ENCODE data around the gene ITFG1. TPM values are rescaled to one million over a fixed set of nuclear protein-coding genes. Genes with fewer than 3 reads are reported as not detected.

Gene ITFG1
- polyA plus RNA-seq, 1 donor: 56.4 TPM

DNA sequence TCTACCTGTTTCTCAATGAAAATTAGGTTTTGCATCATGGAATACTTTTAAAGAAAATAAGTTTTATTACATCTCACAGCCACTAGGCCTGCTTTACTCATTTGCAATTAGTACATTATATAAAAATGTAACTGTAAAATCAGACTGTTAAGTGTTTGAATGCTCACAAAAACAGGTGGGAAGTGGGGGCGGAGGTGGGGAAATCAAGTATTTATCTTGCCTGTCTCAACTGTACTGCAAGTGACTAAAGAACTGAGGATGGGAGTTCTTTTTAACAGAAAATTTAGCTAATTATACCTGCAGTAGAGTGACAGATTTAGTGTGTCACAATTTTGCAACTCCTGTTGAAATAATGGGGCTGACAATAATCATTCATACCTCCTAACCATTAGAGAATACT lies 34.1 kb downstream of the ITFG1 start:
- no CpG with 5 or more reads among the region's 1 CpG for WGBS (ENCODE audit: insufficient coverage, low lambda C conversion rate)

DNA sequence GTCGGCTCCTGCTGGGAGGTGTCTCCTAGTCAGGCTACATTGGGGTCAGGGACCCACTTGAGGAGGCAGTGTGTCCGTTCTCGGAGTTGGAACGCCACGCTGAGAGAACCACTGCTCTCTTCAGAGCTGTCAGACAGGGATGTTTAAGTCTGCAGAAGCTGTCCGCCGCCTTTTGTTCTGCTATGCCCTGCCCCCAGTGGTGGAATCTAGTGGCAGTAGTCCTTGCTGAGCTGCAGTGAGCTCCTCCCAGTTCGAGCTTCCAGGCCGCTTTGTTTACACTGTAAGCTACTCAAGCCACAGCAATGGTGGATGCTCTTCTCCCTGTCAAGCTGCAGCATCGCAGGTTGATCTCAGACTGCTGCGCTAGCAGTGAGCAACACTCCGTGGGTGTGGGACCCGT lies 36.0 kb downstream of the ITFG1 start:
- no CpG with 5 or more reads among the region's 13 CpGs for WGBS (ENCODE audit: insufficient coverage, low lambda C conversion rate)
- peaks cover 26% of the 10 kb centered on the region for H3K36me3 ChIP-seq (ENCODE audit: control insufficient read depth, insufficient read depth, low read length)
- no peak overlapping the region for H3K27ac ChIP-seq (ENCODE audit: low read length)
- H3K9me3 ChIP-seq (ENCODE audit: control insufficient read depth, low read depth, low read length): no peaks in the 10 kb centered on the region
- no peaks in the 10 kb centered on the region for H3K4me1 ChIP-seq (ENCODE audit: control insufficient read depth, insufficient read depth, low read length)
- DNase-seq: no peak
- H3K27me3 ChIP-seq (ENCODE audit: control insufficient read depth, insufficient read depth, low read length): no peaks in the 10 kb centered on the region
- H3K4me3 ChIP-seq (ENCODE audit: low read length): no peak overlapping the region

More for the DNA sequence above, 34.1 kb downstream of the ITFG1 start:
- Histone ChIP-seq H3K4me3 (ENCODE audit: low read length) (no peak overlapping the region), H3K9me3 (ENCODE audit: control insufficient read depth, low read depth, low read length) (no peaks in the 10 kb centered on the region), H3K4me1 (ENCODE audit: control insufficient read depth, insufficient read depth, low read length) (no peaks in the 10 kb centered on the region), H3K27me3 (ENCODE audit: control insufficient read depth, insufficient read depth, low read length) (no peaks in the 10 kb centered on the region), H3K36me3 (ENCODE audit: control insufficient read depth, insufficient read depth, low read length) (peaks cover 26% of the 10 kb centered on the region), H3K27ac (ENCODE audit: low read length) (no peak overlapping the region)
- DNase-seq: no peak

DNA sequence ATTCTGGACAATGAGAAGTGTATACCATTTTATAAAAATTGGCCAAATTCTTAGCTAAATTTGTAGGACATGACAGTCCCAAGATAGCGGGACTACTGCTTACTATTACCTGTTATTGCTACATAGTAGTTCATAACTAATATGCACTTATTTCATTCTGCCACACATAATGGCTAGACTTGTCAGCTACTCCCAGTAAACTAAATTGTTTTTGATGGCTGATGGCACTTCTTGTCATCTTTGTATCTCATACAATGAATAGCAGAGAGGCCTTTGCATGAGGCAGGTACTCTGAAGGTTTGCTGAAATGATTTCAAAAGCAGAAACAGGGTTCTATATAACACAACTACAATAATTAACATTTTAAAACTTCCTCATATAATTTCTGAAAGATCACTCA lies 44.0 kb downstream of the ITFG1 start:
- Histone ChIP-seq H3K27ac (ENCODE audit: low read length) (no peak overlapping the region), H3K9me3 (ENCODE audit: control insufficient read depth, low read depth, low read length) (no peaks in the 10 kb centered on the region), H3K27me3 (ENCODE audit: control insufficient read depth, insufficient read depth, low read length) (no peaks in the 10 kb centered on the region), H3K36me3 (ENCODE audit: control insufficient read depth, insufficient read depth, low read length) (peaks cover 2% of the 10 kb centered on the region), H3K4me1 (ENCODE audit: control insufficient read depth, insufficient read depth, low read length) (no peaks in the 10 kb centered on the region), H3K4me3 (ENCODE audit: low read length) (no peak overlapping the region)
- no peak for DNase-seq
- WGBS (ENCODE audit: insufficient coverage, low lambda C conversion rate): 100% methylated on average over 1 of the region's 1 CpG

- DNase-seq: no peak
- Histone ChIP-seq H3K4me3 (ENCODE audit: low read length) (no peak overlapping the region), H3K27ac (ENCODE audit: low read length) (no peak overlapping the region), H3K9me3 (ENCODE audit: control insufficient read depth, low read depth, low read length) (no peaks in the 10 kb centered on the region), H3K36me3 (ENCODE audit: control insufficient read depth, insufficient read depth, low read length) (peaks cover 7% of the 10 kb centered on the region), H3K27me3 (ENCODE audit: control insufficient read depth, insufficient read depth, low read length) (no peaks in the 10 kb centered on the region), H3K4me1 (ENCODE audit: control insufficient read depth, insufficient read depth, low read length) (no peaks in the 10 kb centered on the region)
- no CpG with 5 or more reads among the region's 1 CpG for WGBS (ENCODE audit: insufficient coverage, low lambda C conversion rate)
These were observed 47.8 kb downstream of the ITFG1 start for GRCh38 chr16:47413041-47413440.

DNA sequence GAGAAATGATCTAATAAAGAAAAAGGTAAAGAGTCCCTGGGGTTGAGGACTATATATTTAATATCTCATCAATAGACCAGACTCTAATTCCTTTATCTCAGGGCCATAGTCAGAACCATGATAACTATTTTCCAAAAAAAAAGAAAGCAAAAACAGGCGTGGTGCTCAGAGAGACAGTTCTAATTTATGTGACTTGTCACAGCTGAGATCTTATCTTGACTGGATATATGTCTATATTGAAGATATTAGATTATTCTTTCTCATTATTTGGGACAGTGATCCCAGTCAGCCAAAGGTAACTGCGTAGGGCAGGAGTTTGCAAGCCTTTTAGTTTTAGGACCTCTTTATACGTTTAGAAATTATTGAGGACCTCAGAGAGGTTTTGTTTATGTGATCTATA lies 52.4 kb downstream of the ITFG1 start:
- no peak for DNase-seq
- WGBS (ENCODE audit: insufficient coverage, low lambda C conversion rate): 83% methylated on average over 2 of the region's 3 CpGs
- Histone ChIP-seq H3K27me3 (ENCODE audit: control insufficient read depth, insufficient read depth, low read length) (no peaks in the 10 kb centered on the region), H3K4me1 (ENCODE audit: control insufficient read depth, insufficient read depth, low read length) (no peaks in the 10 kb centered on the region), H3K4me3 (ENCODE audit: low read length) (no peak overlapping the region), H3K36me3 (ENCODE audit: control insufficient read depth, insufficient read depth, low read length) (peaks cover 4% of the 10 kb centered on the region), H3K9me3 (ENCODE audit: control insufficient read depth, low read depth, low read length) (no peaks in the 10 kb centered on the region), H3K27ac (ENCODE audit: low read length) (no peak overlapping the region)

- Histone ChIP-seq H3K27ac (ENCODE audit: low read length) (no peak overlapping the region), H3K27me3 (ENCODE audit: control insufficient read depth, insufficient read depth, low read length) (no peaks in the 10 kb centered on the region), H3K4me1 (ENCODE audit: control insufficient read depth, insufficient read depth, low read length) (no peaks in the 10 kb centered on the region), H3K36me3 (ENCODE audit: control insufficient read depth, insufficient read depth, low read length) (peaks cover 10% of the 10 kb centered on the region), H3K4me3 (ENCODE audit: low read length) (no peak overlapping the region), H3K9me3 (ENCODE audit: control insufficient read depth, low read depth, low read length) (no peaks in the 10 kb centered on the region)
- 75% methylated on average over 1 of the region's 4 CpGs for WGBS (ENCODE audit: insufficient coverage, low lambda C conversion rate)
- DNase-seq: no peak
These were observed 64.9 kb downstream of the ITFG1 start for GRCh38 chr16:47395733-47396498.

- WGBS (ENCODE audit: insufficient coverage, low lambda C conversion rate): 71% methylated on average over 2 of the region's 8 CpGs
- H3K4me3 ChIP-seq (ENCODE audit: low read length): no peak overlapping the region
- no peaks in the 10 kb centered on the region for H3K9me3 ChIP-seq (ENCODE audit: control insufficient read depth, low read depth, low read length)
- no peaks in the 10 kb centered on the region for H3K4me1 ChIP-seq (ENCODE audit: control insufficient read depth, insufficient read depth, low read length)
- no peak overlapping the region for H3K27ac ChIP-seq (ENCODE audit: low read length)
- H3K27me3 ChIP-seq (ENCODE audit: control insufficient read depth, insufficient read depth, low read length): no peaks in the 10 kb centered on the region
- peak in 1 of 2 donors; percentile 4 for DNase-seq
- peaks cover 8% of the 10 kb centered on the region for H3K36me3 ChIP-seq (ENCODE audit: control insufficient read depth, insufficient read depth, low read length)
These were observed 68.8 kb downstream of the ITFG1 start for GRCh38 chr16:47392081-47392480.

DNA sequence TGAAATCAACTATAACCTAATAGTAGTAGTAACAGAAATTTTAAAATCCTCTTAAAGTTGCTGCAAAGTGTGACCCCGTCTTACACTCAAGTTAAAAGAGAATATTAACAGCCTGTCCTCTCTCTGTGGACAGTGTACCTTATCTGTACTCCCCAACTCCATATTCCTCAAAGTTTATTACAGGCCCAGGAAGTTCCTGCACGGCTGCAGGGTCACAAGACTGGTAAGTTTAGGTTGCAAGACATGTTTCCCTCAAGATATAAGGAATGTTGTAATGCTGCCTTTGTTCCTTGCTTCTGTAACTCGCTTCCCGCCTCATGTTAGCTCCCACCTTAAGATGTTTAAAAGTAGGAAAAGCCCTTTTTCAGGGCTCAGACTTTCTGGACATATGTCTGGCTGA lies 72.2 kb downstream of the ITFG1 start:
- Histone ChIP-seq H3K4me3 (ENCODE audit: low read length) (no peak overlapping the region), H3K27me3 (ENCODE audit: control insufficient read depth, insufficient read depth, low read length) (no peaks in the 10 kb centered on the region), H3K36me3 (ENCODE audit: control insufficient read depth, insufficient read depth, low read length) (peaks cover 2% of the 10 kb centered on the region), H3K27ac (ENCODE audit: low read length) (no peak overlapping the region), H3K9me3 (ENCODE audit: control insufficient read depth, low read depth, low read length) (no peaks in the 10 kb centered on the region), H3K4me1 (ENCODE audit: control insufficient read depth, insufficient read depth, low read length) (no peaks in the 10 kb centered on the region)
- WGBS (ENCODE audit: insufficient coverage, low lambda C conversion rate): 77% methylated on average over 3 of the region's 4 CpGs
- peak in 1 of 2 donors; percentile 16 for DNase-seq

GRCh38 chr16:47387026-47387734 lies 73.7 kb downstream of the ITFG1 start:
- H3K27ac ChIP-seq (ENCODE audit: low read length): no peak overlapping the region
- H3K4me3 ChIP-seq (ENCODE audit: low read length): no peak overlapping the region
- no peaks in the 10 kb centered on the region for H3K4me1 ChIP-seq (ENCODE audit: control insufficient read depth, insufficient read depth, low read length)
- H3K9me3 ChIP-seq (ENCODE audit: control insufficient read depth, low read depth, low read length): no peaks in the 10 kb centered on the region
- H3K27me3 ChIP-seq (ENCODE audit: control insufficient read depth, insufficient read depth, low read length): no peaks in the 10 kb centered on the region
- DNase-seq: no peak
- H3K36me3 ChIP-seq (ENCODE audit: control insufficient read depth, insufficient read depth, low read length): peaks cover 2% of the 10 kb centered on the region
- no CpG with 5 or more reads among the region's 3 CpGs for WGBS (ENCODE audit: insufficient coverage, low lambda C conversion rate)

DNA sequence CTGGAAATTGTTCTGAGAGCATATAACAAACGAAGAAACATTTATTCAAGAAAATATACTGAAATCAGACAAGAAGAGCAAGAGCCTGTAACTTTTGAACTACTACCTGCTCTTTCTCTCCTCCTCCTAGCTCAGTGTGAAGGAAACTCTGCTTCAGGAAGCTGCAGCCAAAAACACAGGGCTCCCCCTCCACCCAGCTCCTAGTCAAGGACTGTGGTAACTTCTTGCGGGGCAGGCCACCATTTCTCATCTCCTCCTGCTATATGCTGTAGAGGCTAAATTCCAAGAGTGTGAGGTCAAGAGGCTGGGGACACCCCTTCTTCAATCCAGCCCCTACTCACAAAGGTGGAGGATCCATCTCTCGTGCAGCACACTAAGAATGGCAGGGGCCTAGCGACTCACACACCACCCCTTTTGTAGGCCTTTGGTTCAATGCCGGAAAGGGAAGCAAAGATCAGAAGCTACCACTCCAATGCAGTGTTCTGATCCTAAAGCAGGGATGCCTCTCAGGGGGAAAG lies 74.6 kb downstream of the ITFG1 start:
- H3K4me1 ChIP-seq (ENCODE audit: control insufficient read depth, insufficient read depth, low read length): no peaks in the 10 kb centered on the region
- H3K36me3 ChIP-seq (ENCODE audit: control insufficient read depth, insufficient read depth, low read length): peaks cover 2% of the 10 kb centered on the region
- no peak overlapping the region for H3K4me3 ChIP-seq (ENCODE audit: low read length)
- no peak overlapping the region for H3K27ac ChIP-seq (ENCODE audit: low read length)
- no peaks in the 10 kb centered on the region for H3K27me3 ChIP-seq (ENCODE audit: control insufficient read depth, insufficient read depth, low read length)
- no peaks in the 10 kb centered on the region for H3K9me3 ChIP-seq (ENCODE audit: control insufficient read depth, low read depth, low read length)
- DNase-seq: no peak
- WGBS (ENCODE audit: insufficient coverage, low lambda C conversion rate): no CpG with 5 or more reads among the region's 5 CpGs

All from large intestine (tissue), 3 donors.